GM19035 (cell line): ENCODE measurements around the gene PPP1R2.
"Not testable (repeated sequence)": the region's sequence is repeated elsewhere in the genome, so short reads cannot be mapped to it uniquely, and the experiment has no call there.

Experiments used
- ATAC-seq: cut with Tn5 transposase; IDR thresholded peaks from one replicate; pipeline ENCODE4 v1.9.1; 2021; ENCODE audit not compliant: unreplicated experiment

The PPP1R2 gene

GRCh38 chr3:195542698-195543499 is at the start of gene PPP1R2:
Gene PPP1R2, minus strand, starts transcription at chr3:195543325. Its CDS starts 300 bp downstream, at chr3:195543025.
- peak; percentile 84 for ATAC-seq

DNA sequence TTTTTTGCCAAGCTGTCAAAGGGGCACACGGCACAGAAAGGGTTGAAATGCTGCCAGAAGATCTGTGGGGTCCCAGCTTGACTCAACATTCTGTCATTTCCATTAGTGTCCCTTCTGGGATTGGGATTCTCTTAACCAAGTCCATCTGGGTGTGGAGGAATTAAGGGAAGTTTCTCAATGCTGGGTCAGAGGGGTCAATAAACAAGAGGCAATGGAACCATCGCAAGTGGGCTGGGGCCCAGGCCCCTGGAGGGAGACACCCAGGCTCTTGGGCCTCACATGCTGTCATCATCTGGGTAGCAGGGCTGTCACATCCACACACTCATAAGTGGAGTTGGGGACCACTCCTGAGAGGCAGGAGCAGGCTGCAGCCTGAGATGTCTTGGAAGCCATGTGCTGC is 48.7 kb upstream of the PPP1R2 start:
- ATAC-seq: no peak

- no peak for ATAC-seq
Observed at GRCh38 chr3:195591220-195591619, 48.1 kb upstream of the PPP1R2 start.

DNA sequence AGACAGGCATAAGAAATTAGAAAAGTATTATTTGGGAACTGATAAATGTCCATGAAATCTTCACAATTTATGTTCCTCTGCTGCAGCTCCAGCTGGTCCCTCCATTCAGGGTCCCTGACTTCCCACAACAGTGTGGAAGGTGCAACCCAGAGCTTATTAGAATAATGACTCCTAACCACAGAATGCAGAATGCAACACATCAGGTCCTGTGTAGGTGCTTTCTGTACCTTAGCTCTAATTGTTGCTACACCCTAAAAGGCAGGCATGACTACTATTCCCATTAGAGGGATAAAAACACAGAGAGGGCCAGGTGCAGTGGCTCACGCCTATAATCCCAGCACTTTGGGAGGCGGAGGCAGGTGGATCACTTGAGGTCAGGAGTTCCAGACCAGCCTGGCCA is 47.3 kb upstream of the PPP1R2 start:
- ATAC-seq: not testable (repeated sequence)

DNA sequence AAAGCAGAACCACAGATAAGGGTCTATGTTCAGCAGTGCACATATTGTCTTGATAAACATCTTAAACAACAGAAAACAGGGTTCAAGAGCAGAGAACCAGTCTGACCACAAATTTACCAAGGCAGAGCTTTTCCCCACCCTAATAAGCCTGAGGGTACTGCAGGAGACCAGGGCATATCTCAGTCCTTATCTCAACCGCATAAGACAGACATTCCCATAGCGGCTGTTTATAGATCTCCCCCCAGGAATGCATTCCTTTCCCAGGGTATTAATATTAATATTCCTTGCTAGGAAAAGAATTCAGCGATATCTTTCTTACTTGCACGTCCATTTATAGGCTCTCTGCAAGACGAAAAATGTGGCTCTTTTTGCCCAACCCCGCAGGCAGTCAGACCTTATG is 46.7 kb upstream of the PPP1R2 start:
- ATAC-seq: not testable (repeated sequence)

DNA sequence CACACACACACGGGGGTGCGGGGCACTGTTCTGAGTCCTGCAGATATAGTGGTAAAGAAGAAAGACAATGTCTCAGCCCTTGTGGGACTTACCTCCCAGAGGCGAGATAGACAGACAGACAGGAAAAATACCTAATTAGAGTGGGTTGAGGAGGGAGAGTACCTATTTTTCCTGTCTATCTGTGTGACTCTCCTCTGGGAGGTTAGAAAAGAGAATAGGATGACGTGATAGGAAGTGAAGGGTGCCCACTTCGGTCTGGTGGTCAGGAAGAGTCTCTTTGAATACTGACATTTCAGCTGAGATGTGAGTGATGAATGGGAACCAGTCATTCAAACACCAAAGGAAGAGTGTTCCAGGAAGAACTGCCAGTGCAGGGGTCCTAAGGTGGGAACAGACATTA is 44.7 kb upstream of the PPP1R2 start:
- ATAC-seq: no peak

GRCh38 chr3:195587406-195587805 is 44.3 kb upstream of the PPP1R2 start:
- ATAC-seq: no peak

GRCh38 chr3:195584543-195584870 is 41.4 kb upstream of the PPP1R2 start:
- ATAC-seq: no peak

GRCh38 chr3:195583831-195584542 is 40.9 kb upstream of the PPP1R2 start, which contains the start of gene APOD:
Gene APOD, minus strand, starts transcription at chr3:195583940. Its CDS starts 4,479 bp downstream, at chr3:195579461.
- ATAC-seq: no peak

GRCh38 chr3:195582947-195583346 is 39.8 kb upstream of the PPP1R2 start:
- ATAC-seq: no peak

DNA sequence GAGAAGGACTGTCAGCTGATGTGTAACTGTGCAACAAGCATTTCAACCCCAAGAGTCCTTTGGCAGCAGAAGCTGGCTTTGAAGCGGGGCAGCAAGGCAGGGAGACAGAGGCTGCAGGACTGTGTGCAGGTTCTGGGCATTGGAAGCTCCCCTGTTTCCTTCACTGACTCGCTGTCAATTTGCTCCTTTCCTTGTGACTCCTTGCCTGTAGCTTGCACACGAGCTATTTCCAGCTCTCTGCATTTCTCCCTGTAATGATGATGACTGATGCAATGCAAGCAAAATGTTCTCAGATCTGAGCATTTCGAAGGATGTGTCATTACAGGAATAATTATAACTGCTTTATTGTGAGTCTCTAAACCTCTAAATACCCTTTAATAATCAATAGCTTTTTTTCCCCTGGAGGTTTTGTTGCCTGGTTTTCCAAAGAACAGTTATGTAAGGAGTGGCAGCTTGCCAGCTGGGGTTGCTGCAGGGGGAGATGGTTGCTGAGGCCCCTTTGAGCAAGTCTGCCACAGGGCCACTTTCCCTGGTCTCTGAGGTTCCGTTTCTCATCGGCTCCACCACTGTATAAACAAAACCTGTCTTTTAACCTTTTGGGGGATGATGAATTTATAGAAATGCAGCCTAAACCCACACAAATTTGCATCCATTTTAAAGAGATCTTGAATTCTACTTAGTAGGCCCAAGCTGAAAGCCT is 37.8 kb upstream of the PPP1R2 start:
- no peak for ATAC-seq

- no peak for ATAC-seq
Observed at GRCh38 chr3:195579281-195579680, 36.2 kb upstream of the PPP1R2 start.

GRCh38 chr3:195578565-195578964 is 35.4 kb upstream of the PPP1R2 start:
- ATAC-seq: no peak

- ATAC-seq: no peak
Observed at GRCh38 chr3:195577645-195578177, 34.6 kb upstream of the PPP1R2 start.

- ATAC-seq: no peak
Observed at GRCh38 chr3:195574497-195575304, 31.6 kb upstream of the PPP1R2 start.

DNA sequence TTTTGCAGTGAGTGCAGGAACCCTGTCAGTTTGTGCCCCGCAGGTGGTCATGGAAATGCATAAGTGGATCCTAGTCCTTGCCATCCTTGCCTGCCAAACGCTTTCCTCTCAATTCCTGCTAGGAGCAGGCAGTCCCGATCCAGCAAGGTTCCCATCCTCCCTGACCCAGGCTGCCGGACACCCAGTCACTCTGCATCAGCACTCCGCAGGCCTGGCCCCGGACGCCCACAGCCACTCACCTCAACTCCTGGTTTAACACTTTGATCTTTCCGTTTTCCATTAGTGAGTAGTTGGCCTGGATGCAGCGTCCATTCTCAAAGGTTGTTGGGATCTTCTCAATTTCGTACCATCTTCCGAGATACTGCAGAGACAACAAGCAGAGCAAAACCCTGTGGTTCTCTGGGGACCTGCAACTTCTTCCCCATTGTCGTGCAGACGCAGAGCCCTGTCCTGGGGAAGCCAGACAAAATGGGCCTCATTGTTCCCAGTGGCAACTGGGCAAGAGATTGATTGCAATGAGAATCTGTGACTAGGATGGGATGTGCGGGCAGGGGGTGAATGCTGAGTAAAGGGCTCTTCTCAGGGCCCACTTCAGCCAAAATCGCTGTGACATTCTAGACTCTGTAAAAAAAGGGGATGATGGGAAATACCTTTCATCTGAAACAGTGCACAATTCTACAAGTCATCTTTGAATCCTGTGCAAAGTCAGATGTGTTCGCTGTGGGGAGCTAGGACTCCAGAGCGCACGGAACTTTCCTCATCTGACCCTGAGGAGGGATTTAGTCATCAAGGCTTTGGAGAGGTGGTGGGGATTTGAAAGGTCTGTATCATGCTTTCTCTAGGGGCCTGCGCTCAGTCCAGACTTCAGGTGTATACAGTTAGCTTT is 30.7 kb upstream of the PPP1R2 start:
- ATAC-seq: no peak

DNA sequence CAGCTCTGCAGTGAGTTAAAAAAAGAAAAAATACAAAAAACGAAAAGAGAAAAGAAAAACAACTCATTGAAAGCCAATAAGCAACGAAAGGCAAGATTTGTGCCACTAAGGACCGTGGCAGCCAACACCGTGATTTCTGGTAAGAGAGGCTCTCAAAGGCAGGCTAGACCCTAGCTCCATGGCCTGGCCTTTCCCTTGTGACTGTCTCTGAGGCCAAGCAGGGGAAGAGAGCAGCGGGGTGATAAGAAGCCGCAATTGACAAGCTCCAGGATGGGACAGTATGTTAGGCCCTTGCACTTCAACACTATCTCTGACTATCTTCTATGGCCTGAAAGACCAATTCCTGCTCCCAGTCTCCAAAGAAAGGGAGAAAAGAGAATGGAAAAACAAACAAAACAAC is 28.2 kb upstream of the PPP1R2 start:
- ATAC-seq: no peak

- ATAC-seq: no peak
Observed at GRCh38 chr3:195570912-195571311, 27.8 kb upstream of the PPP1R2 start.

DNA sequence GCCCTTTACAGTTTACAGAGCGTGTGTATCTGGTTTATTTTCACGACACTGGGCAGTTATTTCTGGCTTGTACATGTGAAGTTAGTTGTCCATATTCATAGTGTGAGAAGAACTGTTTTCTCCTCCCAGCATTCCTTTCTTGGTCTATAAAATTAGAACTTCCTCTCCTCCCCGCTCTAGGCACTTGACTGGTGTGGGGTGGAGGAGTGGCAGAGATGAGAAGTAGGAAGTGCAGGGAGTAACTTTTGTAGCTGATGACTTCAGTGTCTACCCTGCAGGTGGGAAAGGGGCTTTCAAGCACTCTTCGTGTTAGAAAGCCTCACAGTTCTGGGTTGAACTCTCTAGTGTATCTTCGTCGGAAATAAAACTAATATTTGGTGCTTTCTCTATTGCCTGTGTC is 27.2 kb upstream of the PPP1R2 start:
- no peak for ATAC-seq

DNA sequence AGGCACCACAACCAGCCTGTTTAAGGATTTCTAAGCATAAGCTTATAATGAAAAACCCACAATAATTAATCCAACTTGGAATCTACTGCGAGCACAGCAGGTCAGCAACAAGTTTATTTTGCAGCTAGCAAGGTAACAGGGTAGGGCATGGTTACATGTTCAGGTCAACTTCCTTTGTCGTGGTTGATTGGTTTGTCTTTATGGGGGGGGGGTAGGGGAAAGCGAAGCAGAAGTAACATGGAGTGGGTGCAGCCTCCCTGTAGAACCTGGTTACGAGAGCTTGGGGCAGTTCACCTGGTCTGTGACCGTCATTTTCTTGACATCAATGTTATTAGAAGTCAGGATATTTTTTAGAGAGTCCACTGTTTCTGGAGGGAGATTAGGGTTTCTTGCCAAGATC is 25.5 kb upstream of the PPP1R2 start:
- ATAC-seq: no peak
